ENCODE measurements around the gene FCHSD2.
"Not testable (repeated sequence)": the region's sequence is repeated elsewhere in the genome, so short reads cannot be mapped to it uniquely, and the experiment has no call there.

FCHSD2 gene

DNA sequence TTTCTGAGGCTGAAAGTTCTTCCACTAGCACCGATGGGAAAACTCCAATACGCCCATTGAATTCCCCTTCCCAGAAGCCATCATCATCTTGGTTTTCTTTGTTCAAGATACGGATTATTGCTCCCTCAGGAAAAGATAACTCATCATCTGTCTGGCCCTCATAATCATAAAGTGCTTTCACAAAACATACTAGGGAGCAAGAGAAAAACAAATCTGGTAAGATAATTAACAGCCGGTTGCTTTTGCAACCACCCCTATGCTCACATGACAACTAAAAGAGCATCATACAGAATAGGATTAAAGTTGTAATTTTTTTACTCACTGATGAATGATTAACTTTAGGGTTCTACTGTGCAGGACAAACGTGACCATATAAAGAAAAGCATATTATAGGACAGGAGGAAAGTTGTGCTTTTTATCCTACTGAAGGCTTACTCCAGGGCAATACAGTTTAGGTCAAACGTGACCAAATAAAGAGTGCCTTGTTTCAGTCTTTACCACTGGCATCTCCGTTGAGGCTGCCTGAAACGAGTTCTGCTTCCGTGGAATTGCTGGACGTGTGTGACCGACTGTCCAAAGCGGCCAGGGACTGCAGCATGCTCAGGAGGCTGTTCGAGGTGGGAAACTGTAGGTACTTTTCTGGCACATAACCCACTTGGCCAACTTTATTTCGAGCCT lies 299.3 kb downstream of the FCHSD2 start:
- DNase-seq (ENCODE audit: low read depth in 1 of 2, low spot score in 1 of 2), result no peak

DNA sequence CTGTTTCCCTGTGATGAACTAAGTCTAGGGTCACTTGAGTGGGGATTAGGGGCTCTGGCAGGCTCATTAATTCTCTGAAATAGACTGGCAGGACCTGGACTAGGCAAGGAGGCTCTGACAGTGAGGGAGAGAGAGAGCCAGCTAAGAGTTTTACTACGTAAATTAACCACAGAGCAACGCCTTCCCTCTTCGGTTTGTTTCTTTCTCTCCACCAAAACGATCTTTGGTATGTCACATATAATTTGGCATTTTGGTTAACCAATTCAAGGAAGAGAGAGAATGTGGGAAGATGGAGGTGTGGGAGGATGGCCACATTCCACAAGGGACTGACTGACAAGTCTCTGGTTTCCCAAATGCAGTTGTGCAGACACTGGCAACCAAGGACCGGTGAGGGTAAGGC lies 300.0 kb downstream of the FCHSD2 start:
- DNase-seq (ENCODE audit: low read depth in 1 of 2, low spot score in 1 of 2), result no peak

DNA sequence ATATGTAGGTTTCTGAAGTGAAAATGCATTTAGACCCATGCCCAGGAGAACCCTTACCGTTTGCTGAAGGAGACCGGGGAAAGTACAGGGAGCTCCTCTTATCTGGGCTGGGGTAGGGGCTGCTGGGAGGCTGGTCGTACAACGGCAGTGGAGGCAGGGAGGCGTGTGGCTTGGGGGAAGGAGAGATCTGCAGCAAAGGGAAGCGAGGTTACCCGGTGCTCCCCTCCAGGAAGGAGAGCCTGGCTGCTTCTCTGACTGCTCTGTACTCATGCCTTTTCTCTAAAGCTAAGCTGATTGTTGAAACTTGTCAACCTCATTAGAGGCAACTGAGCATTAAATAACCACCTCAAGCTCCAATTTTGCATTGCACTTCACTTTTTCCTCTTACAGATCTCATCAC lies 300.7 kb downstream of the FCHSD2 start:
- no peak for DNase-seq (ENCODE audit: low read depth in 1 of 2, low spot score in 1 of 2)

DNA sequence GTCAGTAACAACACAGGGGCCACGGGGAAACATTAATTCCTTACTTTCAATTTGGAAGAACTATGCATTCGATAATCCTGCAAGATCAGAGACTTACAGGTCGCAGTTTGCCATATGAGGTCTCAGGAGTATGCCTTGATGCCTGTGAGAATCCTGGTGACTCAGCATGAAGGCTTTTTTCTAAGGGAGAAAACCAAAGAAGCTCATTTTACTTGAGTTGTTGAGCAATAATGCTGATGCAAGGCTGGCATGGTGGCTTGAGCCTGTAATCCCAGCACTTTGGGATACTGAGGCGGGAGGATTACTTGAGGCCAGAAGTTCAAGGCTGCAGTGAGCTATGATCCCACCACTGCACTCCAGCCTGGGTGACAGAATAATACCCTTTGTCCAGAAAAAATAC lies 301.3 kb downstream of the FCHSD2 start:
- no peak for DNase-seq (ENCODE audit: low read depth in 1 of 2, low spot score in 1 of 2)

DNA sequence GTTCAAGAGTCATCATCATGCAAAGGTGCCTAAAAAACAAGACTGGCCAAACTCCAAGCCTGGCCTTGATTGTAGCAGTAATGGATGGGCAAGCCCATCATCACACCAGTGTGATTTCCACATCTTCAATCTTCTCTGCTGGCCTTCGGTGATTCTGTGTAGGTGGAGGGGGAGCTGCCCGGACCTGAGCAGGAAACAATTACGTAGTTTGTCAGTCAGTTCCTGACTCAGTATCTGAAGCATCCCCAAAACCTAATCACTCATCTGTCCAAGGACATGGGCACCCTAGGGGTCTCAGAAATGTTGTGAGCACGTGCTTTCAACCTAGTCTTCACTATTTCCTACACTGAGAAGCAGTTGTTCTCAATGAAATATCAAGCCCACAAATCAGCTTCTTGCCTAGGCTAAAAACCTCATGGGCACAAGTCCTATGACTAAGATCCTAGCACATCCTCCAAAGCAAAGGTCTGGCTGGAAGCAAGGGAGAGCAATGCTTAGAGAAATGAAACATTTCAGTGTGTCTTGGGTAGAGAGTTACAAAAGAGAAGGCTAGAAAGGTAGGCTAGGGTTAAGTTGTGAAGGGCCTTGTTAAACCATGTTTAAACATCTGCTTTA lies 303.3 kb downstream of the FCHSD2 start:
- no peak for DNase-seq (ENCODE audit: low read depth in 1 of 2, low spot score in 1 of 2)

DNA sequence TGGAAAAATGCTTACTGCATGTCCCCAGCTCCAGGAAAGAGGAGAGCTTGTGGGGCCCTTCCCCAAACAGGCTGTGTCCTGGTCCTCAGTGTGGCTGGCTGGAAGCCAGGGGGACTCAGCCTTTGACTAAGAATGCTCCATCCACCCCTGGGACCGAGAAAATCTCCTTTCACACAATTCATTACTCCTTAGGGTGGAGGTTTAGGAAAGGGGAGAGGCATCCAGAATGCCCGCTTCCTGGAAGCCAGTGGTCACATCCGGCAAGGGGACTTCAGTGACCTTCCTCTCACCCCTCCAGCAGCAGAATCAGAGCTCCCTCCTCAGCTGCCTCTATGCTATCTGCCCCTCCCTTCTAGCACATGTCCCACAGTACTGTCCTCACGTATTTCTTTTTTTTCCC lies 306.0 kb downstream of the FCHSD2 start:
- DNase-seq (ENCODE audit: low read depth in 1 of 2, low spot score in 1 of 2), result no peak

DNA sequence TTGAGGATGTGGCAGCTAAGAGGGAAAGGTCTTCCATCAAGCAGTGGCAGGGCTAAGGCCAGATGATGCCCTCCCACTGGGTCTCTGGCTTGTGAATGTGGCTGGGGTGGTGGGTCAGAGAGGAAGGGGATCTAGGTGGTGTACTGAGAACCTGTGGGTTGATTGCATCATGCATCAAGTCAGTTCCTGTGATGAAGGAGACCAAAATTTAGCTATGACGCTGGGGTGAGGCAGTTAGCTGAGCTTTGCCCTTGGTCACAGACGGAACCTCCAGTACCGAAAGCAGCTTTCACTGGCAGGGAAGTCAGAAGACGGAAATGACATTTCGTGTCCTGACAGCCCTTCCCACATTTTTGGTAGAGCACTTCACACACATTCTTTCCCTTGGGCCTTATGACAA lies 307.2 kb downstream of the FCHSD2 start:
- no peak for DNase-seq (ENCODE audit: low read depth in 1 of 2, low spot score in 1 of 2)

DNA sequence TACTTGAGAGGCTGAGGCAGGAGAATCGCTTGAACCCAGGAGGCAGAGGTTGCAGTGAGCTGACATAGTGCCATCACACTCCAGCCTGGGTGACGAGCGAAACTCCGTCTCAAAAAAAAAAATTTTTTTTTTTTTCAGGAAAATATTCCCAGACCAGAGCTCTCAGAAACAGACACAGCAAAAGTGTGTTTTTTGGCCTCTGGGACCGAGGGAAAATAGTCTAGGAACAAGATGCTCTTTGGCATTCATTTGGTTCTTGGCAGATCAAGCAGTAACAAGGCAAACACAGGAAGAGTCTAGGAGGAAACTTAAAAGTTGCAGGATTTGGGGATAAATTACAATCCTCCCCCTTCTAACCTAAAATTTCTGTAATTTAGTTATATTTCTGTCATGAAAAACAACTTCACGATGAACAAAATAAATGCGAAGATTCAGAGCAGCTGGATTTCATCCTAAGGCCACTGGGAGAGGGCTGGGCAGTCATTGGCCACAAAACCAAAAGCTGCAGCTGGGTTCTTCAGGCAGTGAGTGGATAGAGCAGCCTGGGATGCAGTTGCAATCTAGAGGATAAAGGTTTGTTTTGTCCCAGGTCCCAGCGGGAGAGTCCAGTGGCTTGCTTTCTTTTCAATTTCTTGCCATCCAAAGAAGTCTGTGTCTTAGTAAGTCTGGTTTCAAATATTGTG lies 308.2 kb downstream of the FCHSD2 start:
- DNase-seq (ENCODE audit: low read depth in 1 of 2, low spot score in 1 of 2), result no peak

DNA sequence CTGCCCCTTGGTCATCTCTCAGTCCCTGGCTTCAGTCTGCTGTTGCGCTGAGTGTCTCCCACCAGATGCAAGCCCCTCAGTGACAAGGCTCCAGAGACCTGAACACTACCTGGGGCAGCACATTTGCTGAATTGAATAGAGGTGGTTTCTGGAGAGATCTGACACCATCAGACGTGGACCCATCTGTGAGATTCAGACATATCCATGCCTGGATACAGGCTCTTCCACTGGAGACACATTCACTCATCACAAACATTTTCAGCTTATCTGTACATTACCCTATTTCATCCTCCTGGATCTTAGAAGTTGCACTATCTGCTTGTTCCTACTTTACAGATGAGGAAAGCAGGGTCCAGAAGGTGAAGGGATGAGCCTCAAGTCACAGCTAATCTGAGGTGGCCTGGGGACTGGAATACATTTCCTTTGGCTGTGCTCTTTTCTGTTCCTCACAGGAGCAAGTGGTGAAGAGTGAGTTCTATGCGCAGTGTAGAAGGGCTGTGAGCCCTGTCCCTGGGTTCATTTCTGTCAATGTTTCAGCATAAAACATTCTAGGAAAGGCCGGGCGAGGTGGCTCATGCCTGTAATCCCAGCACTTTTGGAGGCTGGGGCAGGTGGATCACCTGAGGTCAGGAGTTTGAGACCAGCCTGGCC lies 308.9 kb downstream of the FCHSD2 start:
- no peak for DNase-seq (ENCODE audit: low read depth in 1 of 2, low spot score in 1 of 2)

DNA sequence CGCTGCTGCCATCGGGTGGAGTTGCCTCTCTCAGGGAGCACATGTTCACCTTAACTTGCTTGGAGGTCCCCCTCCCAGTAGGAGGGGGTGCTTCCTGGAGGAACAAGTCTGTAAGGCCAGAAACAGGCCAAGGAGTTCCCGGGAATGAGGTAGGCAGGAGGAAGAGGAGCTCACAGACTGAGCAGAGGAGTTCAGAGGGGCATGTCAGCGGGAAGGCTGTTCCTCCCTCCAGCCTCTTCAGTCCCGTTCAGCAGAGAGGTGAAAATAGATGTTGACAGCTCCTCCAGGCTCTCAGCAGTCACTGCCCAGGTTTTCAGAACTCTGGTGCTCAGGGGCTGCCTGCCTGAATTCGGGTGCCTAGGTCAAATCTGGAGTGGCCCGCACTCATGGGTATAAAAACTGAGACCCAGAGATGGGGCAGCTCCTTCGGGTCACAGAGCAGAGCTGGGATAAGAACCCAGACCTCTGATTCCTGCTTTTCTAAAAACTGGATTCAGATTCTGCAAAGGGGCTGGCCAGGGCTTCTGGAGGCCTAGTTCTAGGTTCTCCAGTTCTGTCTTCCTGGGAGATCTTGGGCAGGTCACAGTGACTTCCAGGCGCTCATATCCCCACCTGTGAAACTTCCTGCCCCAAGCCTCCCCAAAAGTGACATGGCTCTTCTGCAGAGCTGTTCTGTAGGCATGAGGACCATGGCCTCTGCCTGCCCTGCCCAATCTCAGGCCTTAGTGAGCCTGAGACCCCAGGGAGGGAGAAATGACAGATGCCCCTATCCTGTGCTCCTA lies 309.6 kb downstream of the FCHSD2 start:
- no peak for DNase-seq (ENCODE audit: low read depth in 1 of 2, low spot score in 1 of 2)

DNA sequence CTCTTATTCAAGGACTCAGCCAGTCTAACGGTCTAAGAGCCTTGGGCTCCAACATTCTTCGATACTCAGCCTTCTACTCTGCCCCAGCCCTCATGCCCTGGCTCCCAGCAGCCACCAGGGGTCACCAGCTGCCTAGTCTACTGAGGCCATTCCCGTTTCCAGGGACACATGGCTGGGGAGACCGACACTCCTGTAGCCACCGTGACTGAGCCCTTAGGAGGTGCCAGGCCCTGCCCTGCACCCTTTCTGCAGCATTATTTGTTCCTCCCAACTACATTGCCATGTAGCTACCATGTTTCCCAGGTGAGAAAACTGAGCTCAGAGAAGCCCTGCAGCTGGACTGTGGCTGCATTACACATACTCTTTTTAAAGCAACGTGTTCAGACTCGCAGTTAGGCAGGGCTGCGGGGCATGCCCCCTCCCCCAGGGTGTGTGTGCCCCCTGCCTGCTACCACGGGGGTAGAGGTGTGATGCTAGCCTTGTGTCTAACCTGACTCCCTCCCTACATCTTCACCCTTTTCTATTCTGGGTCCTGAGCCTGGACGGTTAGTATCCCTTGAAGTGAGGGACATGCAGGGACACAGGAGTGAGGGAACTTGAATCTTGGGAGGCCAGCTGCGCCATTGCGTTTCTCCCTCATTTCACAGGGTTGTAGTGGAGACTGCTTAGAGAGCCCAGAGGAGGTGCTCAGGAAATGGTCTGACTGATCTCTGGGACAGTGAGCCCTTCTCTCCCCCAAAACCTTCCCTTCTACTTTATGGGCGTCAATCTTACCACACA lies 310.4 kb downstream of the FCHSD2 start:
- peak in 1 of 2 donors; percentile 38 for DNase-seq (ENCODE audit: low read depth in 1 of 2, low spot score in 1 of 2)

DNA sequence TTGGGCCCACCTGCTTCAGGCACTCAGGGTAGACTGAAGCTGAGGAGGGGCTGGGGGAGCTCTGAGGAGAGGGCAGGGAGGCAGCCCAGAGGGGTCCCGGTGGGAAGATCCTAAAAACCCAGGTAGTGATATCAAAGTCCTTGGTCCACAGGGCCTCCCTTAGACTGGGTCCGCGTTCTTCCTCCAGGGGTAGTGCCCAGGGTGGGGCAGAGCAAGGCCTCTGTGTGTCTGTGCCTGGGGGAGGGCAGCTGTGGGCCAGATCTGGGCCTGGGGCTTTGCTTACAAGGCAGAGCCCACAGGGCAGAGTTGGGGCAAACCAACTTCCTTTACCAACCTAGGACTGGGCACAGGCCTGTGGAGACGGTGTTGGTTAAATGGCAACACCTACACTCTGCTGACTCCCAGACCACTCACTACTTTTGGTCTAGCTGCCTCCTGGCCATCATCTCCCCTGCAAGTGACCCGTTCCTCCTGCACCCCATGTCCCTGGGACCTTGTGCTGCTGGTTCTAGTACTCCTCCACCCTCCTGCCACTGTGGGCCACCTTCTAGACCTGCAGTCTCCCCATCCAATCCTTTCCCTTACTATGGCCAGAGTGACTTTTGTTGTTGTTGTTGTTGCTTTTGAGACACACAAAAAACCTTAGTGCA lies 312.1 kb downstream of the FCHSD2 start:
- no peak for DNase-seq (ENCODE audit: low read depth in 1 of 2, low spot score in 1 of 2)

DNA sequence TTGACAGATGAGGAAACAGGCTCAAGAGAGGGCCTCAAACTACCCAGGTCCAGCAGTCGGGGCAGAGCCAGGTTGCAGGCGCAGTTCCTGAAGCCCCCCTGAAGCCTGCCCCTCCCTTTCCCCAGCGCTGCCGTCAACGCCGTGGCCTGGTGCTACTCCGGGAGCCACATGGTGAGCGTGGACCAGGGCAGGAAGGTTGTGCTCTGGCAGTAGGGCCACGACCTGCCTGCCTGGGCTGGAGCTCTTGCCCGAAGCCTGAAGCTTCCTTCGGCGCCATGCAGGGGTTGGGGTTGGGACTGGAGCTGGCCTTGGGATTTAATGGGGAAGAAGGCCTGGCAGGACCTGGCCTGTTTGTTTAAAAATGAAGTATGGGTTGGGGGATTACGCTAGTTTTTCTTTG lies 312.9 kb downstream of the FCHSD2 start:
- DNase-seq (ENCODE audit: low read depth in 1 of 2, low spot score in 1 of 2), result no peak

DNA sequence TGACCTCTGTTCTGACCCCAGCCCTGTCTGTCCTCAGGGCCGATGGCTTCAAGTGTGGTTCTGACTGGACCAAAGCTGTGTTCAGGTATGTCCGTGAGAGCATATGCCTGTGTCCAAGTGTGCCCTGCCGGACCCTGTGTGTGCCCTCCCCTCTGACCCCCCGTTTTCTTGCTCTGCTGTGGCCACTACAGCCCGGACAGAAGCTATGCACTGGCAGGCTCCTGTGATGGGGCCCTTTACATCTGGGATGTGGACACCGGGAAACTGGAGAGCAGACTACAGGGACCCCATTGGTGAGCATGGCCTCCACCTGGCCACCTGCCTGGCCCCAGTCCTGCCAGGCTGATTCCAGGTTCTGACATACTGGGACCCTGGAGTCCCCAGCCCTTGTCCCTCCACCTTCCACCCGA lies 313.4 kb downstream of the FCHSD2 start:
- no peak for DNase-seq (ENCODE audit: low read depth in 1 of 2, low spot score in 1 of 2)

DNA sequence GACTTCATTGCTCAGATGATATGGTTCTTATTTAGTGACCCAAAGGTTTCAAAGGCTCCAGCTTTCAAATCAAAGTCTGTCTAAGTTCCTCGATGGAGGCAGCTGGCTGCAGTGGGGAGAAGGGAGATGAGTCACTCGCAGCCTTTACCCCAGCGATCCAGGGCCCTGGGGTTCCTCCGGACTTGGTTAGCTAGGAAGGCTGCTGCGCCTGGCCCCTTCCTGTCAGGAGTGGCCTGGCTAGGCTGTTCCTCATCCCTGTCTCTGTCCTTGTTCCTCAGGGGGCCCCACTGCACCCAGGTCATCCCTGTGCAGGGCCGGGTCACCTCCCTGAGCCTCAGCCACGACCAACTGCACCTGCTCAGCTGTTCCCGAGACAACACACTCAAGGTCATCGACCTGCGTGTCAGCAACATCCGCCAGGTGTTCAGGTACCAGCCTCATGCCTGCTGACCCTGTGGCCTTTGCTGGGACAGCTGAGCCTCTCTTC lies 314.0 kb downstream of the FCHSD2 start:
- DNase-seq (ENCODE audit: low read depth in 1 of 2, low spot score in 1 of 2), result no peak

DNA sequence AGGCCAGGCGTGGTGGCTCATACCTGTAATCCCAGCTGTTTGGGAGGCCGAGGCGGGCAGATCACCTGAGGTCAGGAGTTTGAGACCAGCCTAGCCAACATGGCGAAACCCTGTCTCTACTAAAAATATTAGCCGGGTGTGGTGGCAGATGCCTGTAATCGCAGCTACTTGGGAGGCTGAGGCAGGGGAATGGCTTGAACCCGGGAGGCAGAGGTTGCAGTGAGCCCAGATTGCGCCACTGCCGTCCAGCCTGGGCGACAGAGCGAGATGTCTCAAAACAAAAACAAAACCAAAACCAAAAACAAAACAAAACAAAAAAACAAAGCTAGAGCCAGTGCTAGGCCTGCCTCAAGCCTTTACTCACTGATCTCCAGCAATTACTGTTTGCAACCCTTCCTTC lies 314.5 kb downstream of the FCHSD2 start:
- not testable (repeated sequence) for DNase-seq (ENCODE audit: low read depth in 1 of 2, low spot score in 1 of 2)

DNA sequence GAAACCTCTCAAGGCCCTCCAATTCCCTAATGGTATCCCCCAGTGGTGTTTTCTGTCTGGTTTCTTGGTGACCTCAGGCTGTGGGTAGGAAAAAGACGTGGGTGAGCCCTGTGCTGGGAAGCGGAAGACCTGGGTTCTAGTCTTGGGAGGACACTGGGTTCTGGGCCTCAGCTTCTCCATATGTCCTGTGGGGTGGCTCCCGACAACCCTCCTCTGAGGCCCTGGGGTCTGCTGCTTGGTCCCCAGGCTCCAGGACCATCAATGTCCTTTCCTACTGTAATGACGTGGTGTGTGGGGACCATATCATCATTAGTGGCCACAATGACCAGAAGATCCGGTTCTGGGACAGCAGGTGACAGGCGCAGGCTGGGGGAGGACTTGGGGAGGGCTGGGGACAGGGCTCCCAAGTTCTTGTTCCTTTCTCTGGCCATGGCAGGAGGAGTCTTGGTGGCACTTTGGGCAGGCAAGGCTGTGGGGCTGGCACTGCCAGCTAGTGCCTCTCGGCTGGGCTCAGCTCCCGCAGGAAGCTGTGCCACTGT lies 315.1 kb downstream of the FCHSD2 start:
- DNase-seq (ENCODE audit: low read depth in 1 of 2, low spot score in 1 of 2), result no peak

DNA sequence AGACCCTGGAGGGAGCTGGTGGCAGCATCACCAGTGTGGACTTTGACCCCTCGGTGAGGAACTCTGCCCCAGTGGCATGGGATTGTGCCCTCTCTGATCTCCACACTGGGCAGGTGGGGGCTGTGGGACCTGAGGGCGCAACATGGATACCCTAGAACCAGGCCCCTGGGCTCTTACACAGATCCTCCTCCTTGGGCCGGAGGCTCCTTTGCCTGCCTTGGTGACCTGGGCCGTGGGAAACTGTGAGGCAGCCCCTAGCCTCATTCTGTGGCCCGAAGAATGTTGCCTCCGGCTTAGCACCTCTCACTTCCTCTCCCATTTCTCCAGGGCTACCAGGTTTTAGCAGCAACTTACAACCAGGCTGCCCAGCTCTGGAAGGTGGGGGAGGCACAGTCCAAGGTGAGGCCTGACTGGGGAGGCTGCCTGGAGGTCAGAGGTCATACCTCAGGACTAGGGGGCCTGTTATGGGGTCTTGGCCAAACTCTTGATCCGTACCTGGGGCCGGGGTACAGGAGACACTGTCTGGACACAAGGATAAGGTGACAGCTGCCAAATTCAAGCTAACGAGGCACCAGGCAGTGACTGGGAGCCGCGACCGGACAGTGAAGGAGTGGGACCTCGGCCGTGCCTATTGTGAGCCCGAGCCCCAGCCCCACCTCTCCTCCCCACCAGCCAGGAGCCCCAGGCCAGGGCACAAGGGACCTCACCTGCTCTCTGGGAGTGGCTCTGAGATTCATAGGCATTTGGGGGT lies 315.8 kb downstream of the FCHSD2 start:
- no peak for DNase-seq (ENCODE audit: low read depth in 1 of 2, low spot score in 1 of 2)

DNA sequence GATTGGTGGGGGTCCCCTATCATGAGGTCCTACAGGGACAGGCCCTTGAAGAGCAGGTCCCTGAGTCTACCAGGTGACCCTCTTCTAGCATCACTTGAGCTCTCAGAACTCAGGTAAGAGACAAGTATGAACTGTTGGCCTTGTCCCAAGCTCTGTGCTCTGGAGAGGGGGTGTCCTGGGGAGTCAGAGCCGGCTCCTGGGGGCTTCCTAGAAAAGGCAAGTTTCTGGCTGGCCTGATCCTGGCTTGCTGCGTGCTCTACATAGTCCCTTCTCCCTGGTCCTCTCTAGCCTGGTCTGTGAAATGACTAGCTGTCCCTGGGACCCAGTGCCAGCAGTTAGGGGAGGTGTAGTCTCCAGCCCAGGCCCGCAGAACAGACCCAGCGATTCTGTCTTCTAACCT lies 316.5 kb downstream of the FCHSD2 start:
- DNase-seq (ENCODE audit: low read depth in 1 of 2, low spot score in 1 of 2), result no peak

Data from activated CD4-positive, alpha-beta T cell treated with anti-CD3 and anti-CD28 coated beads, Interleukin-2, amount 50 U/mL, for 24 hours (primary cell).